HG02970 (cell line): ENCODE results near the gene TRIM28.
"Not testable (repeated sequence)": the region's sequence is repeated elsewhere in the genome, so short reads cannot be mapped to it uniquely, and the experiment has no call there.

Source experiments
- ATAC-seq: cut with Tn5 transposase; IDR thresholded peaks from one replicate; pipeline ENCODE4 v1.9.1; 2021; ENCODE audit warnings: mild to moderate bottlenecking, moderate library complexity, moderate number of reproducible peaks; ENCODE audit not compliant: unreplicated experiment, low FRiP score

Gene TRIM28

DNA sequence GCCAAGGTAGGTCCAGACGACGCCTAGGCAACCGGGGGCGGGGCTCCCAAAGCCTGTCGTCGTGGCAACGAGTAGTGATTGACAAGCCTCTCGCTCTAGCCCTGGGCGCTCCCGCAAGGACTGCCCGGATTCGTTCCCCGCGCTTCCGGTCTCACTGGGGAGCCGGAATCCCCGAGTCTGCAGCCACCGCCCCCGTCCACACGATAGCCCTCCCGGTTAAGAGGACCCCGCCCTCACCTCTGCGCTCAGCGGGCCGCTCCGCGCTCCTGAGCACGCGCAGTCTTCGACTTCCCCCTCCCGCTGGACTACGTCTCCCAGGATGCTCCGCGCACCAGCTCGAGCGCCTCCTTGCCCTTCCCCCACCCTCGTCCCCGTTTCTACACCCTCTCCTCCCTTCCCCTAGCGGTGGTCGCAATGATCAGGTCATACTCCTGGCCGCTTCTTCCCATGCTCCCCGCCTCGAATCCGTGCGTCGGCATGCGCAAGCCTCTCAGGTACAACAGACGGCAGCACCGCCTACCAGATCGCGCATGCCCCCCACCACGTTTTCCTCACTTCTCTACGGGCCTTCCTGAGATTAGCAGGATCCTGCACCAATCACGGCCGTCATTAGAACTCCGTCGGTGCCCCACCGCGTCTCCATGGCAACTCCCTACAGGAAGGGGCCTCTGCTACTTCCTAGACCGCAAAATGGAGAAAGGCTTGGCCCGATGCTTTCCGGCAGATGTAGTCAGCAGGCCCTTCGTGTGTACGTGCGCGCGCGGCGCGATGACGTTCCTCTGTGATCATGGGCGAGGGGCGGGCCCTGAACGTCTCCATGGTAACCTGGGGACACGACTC is 29.2 kb downstream of the TRIM28 start, which contains the start of gene MZF1:
TSS of gene MZF1 (minus strand) at position 518 of the 840 bp plus-strand sequence. CDS start 1,946 bp downstream, outside the sequence.
- peak; percentile 57 for ATAC-seq

DNA sequence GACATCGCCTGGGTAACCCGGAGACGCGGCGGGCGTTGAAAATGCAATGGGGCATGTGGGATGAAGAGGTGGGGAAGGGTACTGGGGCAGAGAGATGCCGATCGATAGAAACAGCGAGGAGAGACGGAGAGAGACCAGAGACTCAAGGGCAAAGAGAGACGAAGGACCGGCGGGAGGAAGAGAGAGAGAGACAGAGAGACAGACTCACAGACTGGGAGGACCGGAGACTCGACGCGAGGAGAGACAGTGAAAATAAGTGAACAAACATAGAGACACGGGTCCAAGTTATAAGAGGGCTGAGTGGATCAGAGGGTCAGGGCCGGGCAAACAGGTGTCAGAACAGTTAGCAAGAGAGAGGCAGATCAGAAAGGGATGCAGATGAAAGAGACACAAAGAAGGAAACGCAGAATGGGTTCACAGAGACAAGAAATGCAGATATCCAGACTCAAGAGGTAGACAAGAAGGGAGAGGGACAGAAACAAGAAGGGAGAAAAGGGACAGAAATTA is 29.8 kb downstream of the TRIM28 start:
- no peak for ATAC-seq

DNA sequence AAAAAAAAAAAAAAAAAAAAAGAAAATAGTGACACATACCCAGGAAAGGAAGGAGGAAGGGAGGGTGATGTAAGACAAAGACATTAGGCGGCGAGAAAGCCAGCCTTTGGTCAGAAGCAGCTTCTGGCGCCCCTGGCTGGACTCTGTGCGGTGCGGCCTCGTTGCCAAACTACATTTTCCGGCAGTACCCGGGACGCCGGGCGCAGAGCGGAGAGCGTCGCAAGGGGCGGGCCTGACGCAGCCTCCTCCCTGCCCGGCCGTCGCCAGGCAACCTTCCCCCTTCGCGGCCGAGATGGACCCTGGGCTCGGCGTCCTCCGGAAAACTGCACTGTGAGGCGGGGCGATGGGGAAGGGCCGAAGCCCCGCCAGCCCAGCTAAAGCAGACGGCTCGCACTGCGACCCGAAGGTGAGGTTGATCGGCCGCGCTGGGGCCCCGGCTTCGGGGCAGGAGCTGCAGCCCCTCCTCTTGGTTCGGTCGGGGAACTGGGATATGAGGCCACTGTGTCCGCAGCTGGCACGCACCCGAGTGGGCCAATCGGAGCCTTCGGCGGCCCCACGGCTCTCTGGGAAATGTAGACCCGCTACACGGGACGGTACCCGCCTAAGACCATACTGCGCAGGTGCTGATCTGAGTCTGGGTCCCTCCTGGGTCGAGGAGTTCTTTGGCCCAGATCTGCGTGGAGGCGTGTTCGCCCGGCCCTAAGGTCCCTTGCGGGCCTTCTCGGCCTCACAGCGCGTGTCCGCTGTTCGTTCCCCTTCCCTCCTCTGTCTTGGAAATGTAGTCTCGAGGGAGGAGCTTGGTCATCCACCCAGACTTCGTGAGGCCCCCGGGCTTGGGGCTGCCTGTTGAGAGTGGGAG is 31.5 kb downstream of the TRIM28 start:
- peak; percentile 28 for ATAC-seq

DNA sequence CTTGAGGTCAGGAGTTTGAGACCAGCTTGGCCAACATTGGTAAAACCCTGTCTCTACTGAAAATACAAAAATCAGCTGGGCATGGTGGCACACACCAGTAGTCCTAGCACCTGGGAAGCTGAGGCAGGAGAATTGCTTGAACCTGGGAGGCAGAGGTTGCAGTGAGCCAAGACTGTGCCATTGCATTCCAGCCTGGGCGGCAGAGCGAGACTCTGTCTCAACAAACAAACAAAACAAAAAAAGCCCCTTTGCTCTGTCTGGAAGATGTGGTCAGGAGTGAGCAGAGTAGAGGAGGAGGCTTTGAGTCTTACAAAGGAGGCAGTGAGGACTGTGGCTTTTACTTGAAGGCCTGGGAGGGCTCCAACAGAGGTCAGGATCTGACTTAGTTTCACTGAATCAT is 33.7 kb downstream of the TRIM28 start:
- ATAC-seq = not testable (repeated sequence)

DNA sequence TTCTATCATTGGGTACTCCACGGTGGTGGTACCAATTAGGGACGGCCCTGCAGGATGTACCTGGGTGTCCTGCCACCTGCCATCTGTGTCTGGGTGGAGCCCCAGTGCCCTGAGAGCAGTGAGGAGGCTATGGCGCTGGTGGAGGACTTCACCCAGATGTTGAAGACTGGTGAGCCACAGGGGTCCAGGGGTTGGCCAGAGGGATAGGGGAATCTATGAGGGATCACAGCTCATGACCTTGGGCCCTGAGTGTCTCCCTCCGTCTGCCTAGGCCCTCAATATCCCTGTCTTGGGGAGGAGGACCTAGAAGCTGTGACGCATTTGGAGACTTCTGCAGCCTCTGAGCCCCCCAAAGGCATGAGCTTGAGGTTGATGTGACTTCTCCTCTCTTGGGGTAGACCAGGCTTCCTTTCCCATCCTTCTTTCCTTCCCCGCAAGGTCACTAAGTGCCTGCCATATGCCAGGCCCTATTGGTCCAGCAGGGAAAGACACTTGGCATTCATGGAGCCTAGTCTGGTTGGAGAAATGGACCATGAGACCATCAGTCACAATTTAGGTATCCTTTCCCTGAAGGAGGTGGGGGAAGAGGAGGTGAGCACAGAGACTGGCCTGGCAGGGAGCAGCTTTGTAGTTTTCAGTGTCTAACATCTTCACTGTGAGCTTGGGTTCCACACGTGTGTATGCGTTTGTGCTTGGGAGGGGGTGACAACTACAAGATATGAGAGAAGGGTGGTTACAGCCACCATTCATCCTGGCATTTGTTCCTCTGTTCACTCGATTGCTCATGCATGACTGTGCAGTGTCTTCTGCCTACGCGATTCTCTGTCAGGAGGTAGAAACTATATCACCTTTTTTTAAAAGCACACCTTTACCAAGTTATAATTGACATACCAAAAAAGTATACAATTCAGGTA is 34.4 kb downstream of the TRIM28 start:
- no peak for ATAC-seq

DNA sequence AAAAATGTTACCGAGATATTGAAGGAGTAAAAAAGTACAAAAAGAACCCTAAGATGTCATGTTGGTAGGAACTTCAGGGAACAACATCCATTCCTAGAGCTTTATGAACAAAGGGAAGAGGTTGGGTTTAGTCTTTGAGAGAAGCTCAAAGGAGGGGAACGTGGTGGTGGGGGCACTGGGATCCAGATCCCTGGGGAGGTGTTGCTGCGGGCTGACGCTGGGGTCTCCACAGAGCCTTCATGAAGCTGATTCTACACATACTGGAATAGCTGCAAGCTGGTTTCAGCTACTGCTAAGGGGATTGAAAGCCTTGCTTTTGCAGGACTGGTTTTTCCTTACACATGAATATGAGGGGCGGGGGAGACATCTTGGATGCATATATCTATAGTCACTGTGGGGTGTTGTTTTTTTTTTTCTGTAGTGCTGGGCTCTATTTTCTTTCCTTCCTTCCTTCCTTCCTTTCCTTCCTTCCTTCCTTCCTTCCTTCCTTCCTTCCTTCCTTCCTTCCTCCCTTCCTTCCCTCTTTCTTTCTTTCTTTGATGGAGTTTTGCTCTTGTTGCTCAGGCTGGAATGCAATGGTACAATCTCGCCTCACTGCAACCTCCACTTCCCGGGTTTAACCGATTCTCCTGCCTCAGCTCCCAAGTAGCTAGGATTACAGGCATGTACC is 35.7 kb downstream of the TRIM28 start:
- no peak for ATAC-seq

- peak; percentile 50 for ATAC-seq
These were observed 37.6 kb downstream of the TRIM28 start for GRCh38 chr19:58581227-58582141.

- no peak for ATAC-seq
These were observed 39.1 kb downstream of the TRIM28 start for GRCh38 chr19:58582985-58583384.

DNA sequence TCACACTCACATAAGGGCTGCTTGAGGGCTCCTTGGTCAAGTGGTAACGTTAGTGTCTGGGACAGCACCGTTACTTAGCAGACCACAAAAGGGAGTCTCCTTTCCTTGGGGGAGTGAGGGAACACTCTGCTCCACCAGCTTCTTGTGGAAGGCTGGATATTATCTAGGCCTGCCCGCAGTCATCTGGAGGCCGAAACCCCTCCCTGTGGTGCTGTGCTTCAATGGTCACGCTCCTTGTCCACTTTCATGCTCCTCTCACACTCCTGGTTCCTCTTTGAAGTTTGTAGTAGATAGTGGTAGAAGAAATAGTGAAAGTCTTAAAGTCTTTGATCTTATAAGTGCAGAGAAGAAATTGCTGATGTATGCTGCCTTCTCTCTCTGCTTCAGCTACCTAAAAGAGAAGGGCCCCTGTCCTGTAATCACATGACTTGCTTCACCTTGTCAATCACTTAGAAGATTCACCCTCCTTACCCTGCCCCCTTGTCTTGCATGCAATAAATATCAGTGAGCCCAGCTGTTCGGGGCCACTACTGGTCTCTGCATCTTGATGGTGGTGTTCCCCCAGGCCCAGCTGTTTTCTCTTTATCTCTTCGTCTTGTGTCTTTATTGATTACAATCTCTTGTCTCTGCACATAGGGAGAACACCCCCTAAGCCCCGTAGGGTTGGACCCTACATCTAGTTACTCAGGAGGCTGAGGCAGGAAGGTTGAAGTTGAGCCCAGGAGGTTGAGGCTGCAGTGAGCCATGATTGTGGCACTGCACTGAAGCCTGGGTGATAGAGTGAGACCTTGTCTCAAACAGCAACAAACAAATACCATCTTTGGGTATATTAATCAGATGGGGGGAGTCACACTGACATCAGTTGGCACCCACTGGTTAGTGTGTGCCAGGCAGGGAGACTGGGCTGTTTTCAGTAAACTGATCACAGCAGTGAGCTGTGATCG is 40.9 kb downstream of the TRIM28 start:
- no peak for ATAC-seq

DNA sequence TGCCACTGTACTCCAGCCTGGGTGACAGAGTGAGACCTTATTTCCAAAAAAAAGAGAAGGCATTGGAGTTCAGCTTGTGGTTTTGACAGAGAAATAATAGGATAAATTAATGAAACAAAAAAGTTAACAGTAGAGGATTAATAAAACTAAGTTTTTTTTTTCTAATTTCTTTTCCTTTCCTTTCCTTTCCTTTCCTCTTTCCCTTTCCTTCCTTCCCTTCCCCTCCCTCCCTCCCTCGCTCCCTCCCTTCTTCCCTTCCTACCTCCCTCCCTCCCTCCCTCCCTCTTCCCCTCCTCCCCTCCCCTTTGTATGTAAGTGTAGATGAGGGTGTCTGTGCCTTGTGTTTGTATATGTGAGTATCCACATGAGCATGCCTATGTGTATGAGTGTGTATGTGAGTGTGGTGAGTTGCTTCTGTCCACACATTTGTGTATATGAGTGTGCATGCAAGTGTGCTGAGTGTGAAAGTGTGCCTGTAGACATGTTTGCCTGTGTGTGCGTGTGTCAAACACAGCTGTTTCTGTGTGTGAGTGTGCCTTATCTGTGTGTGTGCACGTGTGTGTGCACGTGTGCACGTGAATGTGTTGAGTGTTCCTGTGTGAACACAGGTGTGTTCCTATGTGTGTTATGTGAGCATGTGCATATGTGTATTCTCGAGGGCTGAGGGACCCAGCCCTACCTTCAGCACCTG is 41.7 kb downstream of the TRIM28 start:
- ATAC-seq = no peak

GRCh38 chr19:58586133-58586765 is 42.4 kb downstream of the TRIM28 start:
- no peak for ATAC-seq
